GM12878 (cell line): ENCODE results near the gene ZNF554.

ENCODE experiments used
- EP300 ChIP-seq, 2 experiments: fragments of 150-350 bp in 1 of 2; IDR thresholded peaks; 2 replicates each; pipeline ENCODE4 v1.6.1; 2011 to 2012; ENCODE audit warnings: low read depth in 2 of 2, low read length in 2 of 2, borderline replicate concordance in 1 of 2, improper control_type of control experiment in 1 of 2, inconsistent platforms in 1 of 2; ENCODE audit not compliant: control insufficient read depth in 1 of 2
- ETV6 ChIP-seq, 2 experiments: fragments of 450-650 bp in 1 of 2; IDR thresholded peaks in 1 of 2; conservative IDR thresholded peaks in 1 of 2; 2 replicates each; pipeline ENCODE4 v1.6.1; 2014; ENCODE audit warnings: antibody characterized with exemption in 1 of 2, borderline replicate concordance in 1 of 2, low read depth in 1 of 2, mild to moderate bottlenecking in 1 of 2, moderate library complexity in 1 of 2
- HDAC2 ChIP-seq: fragments of 200-600 bp; sonication (generic); IDR thresholded peaks from 2 replicates; pipeline ENCODE4 v1.6.1; 2017
- JUNB ChIP-seq: IDR thresholded peaks from 2 replicates; pipeline ENCODE4 v1.6.1; 2016; ENCODE audit warnings: antibody characterized with exemption, mild to moderate bottlenecking
- RFX5 ChIP-seq: IDR thresholded peaks from 2 replicates; pipeline ENCODE4 v1.6.1; 2011; ENCODE audit warnings: low read depth, low read length, improper control_type of control experiment
- SPI1 ChIP-seq: IDR thresholded peaks from 2 replicates; pipeline ENCODE4 v1.6.1; 2011; ENCODE audit warnings: low read depth, mild to moderate bottlenecking, low read length, moderate library complexity, borderline replicate concordance; ENCODE audit not compliant: insufficient read depth
- YY1 ChIP-seq: IDR thresholded peaks from 2 replicates; pipeline ENCODE4 v1.6.1; 2011; ENCODE audit warnings: low read depth, mild to moderate bottlenecking, low read length
- TF ChIP-seq, protein P1 (sequence below), 3 experiments: IDR thresholded peaks in 2 of 3; conservative IDR thresholded peaks in 1 of 3; 2 replicates each; pipeline ENCODE4 v1.5.1; 2011; ENCODE audit warnings: low read depth in 3 of 3, low read length in 3 of 3, mild to moderate bottlenecking in 3 of 3, control low read depth in 2 of 3, moderate library complexity in 2 of 3, inconsistent platforms in 1 of 3, mixed read lengths in 1 of 3; ENCODE audit not compliant: control insufficient read depth in 2 of 3, insufficient read depth in 1 of 3; ENCODE audit errors: extremely low read depth in 1 of 3
- TF ChIP-seq, protein P2 (sequence below): IDR thresholded peaks from 2 replicates; pipeline ENCODE4 v1.6.1; 2012; ENCODE audit warnings: low read depth, low read length, improper control_type of control experiment
- TF ChIP-seq, protein P3 (sequence below): fragments of 450-650 bp; IDR thresholded peaks from 2 replicates; pipeline ENCODE4 v1.6.1; 2017; ENCODE audit warnings: antibody characterized with exemption, mild to moderate bottlenecking, moderate library complexity
- TF ChIP-seq, protein P4 (sequence below): IDR thresholded peaks from 2 replicates; pipeline ENCODE4 v1.6.1; 2012; ENCODE audit warnings: low read depth, low read length, improper control_type of control experiment
- TF ChIP-seq, protein P5 (sequence below): IDR thresholded peaks from 2 replicates; pipeline ENCODE4 v1.6.1; 2011; ENCODE audit warnings: low read depth, low read length, improper control_type of control experiment, borderline replicate concordance

DNA sequence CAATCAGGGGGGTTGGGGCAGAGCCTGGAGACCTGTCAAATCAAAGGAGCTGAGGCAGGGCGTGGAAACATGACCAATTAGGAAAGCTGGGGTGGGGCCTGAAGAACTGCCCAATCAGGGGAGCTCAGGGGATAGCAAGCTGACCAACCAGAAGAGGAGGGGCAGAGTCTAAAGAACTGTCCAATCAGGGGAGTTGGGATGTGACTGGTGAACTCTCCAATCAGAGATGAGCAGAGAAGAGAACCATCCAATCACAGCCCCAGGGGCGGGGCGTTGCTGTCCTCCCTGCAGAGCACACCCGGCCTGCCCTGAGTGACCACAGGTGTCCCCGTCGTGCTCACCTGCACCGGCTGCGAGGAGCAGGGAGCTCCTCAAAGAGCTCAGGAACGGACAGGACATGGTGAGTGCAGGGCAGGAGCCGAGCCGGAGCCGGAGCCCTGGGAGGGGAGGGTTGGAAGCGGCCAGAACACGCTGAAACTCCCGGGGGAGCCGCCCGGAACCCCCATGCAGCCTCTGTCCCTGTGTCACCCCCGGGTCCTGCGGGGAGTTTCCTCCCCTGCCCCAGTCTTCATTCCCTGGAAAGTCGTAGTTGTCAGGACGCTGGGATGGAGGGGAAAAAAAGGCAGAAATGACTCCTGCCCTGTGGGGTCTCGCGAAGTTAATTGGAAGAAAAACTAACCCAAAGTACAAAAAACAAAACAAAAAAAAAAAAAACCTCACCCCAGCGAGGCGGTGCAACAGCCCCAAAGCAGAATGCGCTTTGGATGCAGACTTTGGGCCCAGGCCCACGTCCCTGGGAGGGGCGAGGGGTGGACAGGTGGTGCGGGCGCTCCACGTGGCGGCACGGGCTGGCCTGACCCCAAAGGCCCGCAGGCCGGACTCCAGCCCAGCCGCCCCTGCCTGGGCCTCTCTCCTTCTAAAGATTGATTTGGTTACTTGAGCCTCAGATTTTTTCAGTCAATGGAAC, 47.6 kb downstream of the ZNF554 start, which contains the start of gene ZNF556:
- TF ChIP-seq RFX5 = no peak
- TF ChIP-seq EP300 (IDR thresholded peaks at IDR 0.05; ENCODE audit: borderline replicate concordance in 1 of 2, control insufficient read depth in 1 of 2, low read depth in 2 of 2, low read length in 2 of 2) = no peak
- TF ChIP-seq JUNB = no peak
- TF ChIP-seq, protein P1, sequence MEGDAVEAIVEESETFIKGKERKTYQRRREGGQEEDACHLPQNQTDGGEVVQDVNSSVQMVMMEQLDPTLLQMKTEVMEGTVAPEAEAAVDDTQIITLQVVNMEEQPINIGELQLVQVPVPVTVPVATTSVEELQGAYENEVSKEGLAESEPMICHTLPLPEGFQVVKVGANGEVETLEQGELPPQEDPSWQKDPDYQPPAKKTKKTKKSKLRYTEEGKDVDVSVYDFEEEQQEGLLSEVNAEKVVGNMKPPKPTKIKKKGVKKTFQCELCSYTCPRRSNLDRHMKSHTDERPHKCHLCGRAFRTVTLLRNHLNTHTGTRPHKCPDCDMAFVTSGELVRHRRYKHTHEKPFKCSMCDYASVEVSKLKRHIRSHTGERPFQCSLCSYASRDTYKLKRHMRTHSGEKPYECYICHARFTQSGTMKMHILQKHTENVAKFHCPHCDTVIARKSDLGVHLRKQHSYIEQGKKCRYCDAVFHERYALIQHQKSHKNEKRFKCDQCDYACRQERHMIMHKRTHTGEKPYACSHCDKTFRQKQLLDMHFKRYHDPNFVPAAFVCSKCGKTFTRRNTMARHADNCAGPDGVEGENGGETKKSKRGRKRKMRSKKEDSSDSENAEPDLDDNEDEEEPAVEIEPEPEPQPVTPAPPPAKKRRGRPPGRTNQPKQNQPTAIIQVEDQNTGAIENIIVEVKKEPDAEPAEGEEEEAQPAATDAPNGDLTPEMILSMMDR (IDR thresholded peaks at IDR 0.05 in 2 of 3, conservative IDR thresholded peaks at IDR 0.05 in 1 of 3; ENCODE audit: control insufficient read depth in 2 of 3, extremely low read depth in 1 of 3, insufficient read depth in 1 of 3, low read depth in 3 of 3, low read length in 3 of 3) = no peak
- TF ChIP-seq YY1 = no peak
- TF ChIP-seq, protein P2, sequence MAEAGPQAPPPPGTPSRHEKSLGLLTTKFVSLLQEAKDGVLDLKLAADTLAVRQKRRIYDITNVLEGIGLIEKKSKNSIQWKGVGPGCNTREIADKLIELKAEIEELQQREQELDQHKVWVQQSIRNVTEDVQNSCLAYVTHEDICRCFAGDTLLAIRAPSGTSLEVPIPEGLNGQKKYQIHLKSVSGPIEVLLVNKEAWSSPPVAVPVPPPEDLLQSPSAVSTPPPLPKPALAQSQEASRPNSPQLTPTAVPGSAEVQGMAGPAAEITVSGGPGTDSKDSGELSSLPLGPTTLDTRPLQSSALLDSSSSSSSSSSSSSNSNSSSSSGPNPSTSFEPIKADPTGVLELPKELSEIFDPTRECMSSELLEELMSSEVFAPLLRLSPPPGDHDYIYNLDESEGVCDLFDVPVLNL = no peak
- TF ChIP-seq SPI1 = no peak
- TF ChIP-seq HDAC2 = no peak
- TF ChIP-seq, protein P3, sequence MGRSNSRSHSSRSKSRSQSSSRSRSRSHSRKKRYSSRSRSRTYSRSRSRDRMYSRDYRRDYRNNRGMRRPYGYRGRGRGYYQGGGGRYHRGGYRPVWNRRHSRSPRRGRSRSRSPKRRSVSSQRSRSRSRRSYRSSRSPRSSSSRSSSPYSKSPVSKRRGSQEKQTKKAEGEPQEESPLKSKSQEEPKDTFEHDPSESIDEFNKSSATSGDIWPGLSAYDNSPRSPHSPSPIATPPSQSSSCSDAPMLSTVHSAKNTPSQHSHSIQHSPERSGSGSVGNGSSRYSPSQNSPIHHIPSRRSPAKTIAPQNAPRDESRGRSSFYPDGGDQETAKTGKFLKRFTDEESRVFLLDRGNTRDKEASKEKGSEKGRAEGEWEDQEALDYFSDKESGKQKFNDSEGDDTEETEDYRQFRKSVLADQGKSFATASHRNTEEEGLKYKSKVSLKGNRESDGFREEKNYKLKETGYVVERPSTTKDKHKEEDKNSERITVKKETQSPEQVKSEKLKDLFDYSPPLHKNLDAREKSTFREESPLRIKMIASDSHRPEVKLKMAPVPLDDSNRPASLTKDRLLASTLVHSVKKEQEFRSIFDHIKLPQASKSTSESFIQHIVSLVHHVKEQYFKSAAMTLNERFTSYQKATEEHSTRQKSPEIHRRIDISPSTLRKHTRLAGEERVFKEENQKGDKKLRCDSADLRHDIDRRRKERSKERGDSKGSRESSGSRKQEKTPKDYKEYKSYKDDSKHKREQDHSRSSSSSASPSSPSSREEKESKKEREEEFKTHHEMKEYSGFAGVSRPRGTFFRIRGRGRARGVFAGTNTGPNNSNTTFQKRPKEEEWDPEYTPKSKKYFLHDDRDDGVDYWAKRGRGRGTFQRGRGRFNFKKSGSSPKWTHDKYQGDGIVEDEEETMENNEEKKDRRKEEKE = no peak
- no peak for TF ChIP-seq ETV6 (conservative IDR thresholded peaks at IDR 0.05 in 1 of 2, IDR thresholded peaks at IDR 0.05 in 1 of 2; ENCODE audit: borderline replicate concordance in 1 of 2, low read depth in 1 of 2)
- TF ChIP-seq, protein P4, sequence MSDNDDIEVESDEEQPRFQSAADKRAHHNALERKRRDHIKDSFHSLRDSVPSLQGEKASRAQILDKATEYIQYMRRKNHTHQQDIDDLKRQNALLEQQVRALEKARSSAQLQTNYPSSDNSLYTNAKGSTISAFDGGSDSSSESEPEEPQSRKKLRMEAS = no peak
- TF ChIP-seq, protein P5, sequence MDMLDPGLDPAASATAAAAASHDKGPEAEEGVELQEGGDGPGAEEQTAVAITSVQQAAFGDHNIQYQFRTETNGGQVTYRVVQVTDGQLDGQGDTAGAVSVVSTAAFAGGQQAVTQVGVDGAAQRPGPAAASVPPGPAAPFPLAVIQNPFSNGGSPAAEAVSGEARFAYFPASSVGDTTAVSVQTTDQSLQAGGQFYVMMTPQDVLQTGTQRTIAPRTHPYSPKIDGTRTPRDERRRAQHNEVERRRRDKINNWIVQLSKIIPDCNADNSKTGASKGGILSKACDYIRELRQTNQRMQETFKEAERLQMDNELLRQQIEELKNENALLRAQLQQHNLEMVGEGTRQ = no peak
